Ramos (cell line): ENCODE results near the gene CHST6.
"Not testable (repeated sequence)": the region's sequence is repeated elsewhere in the genome, so short reads cannot be mapped to it uniquely, and the experiment has no call there.

ENCODE experiments used
- in situ Hi-C: fragments of 300-500 bp; cut with MboI; formaldehyde crosslinking; loops from one replicate; pipeline ENCODE4 v1.14.3; 2022; ENCODE audit warnings: low sequenced_read_pairs; ENCODE audit not compliant: unreplicated experiment

CHST6 gene

GRCh38 chr16:75456486-75456885 is 38.8 kb downstream of the CHST6 start:
- in situ Hi-C loops, result not testable (repeated sequence)

DNA sequence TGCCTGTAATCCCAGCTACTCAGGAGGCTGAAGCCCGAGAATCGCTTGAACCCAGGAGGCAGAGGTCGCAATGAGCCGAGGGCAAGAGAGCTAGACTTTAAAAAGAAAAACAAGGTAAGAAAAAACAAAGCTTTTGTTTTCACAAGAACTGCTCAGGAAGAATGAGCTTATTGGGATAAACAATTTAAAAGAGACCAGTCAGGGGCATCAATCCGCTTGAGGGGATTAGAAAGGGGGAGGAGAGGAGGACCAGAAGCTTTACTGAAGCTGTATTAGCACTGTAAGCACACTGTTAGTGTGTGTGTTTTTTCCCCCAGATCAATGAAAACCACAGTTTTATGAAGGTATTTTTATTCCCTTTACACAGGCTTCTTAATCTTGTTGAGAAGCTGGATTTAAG is 39.6 kb downstream of the CHST6 start:
- in situ Hi-C loops, result no loop called here

DNA sequence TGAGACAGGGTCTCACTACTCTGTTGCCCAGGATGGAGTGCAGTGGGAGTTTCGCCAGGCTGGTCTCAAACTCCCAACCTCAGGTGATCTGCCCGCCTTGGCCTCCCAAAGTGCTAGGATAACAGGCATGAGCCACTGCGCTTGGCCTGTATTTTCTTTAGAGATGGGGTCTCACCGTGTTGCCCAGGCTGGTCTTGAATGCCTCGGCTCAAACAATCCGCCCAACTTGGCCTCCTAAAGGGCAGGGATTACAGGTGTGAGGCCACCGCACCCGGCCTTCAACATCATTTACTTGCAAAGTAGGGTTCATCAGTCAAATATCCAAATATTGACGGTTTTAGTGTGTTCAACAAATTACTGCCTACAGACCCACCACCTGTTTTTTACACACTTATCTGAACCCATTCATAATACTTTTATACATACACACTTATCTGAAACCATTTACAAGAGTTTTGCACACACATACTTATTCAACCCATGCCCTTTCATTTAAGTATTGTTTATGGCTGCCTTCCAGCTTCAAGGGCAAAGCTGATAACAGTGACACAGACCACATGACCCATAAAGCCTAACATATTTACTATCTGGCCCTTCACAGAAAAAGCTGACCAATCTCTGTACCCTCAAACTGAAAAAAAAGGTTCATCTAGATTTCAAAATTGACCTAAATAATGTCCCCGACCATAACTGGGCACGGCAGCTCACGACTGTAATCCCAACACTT is 42.6 kb downstream of the CHST6 start:
- in situ Hi-C loops, result no loop called here

DNA sequence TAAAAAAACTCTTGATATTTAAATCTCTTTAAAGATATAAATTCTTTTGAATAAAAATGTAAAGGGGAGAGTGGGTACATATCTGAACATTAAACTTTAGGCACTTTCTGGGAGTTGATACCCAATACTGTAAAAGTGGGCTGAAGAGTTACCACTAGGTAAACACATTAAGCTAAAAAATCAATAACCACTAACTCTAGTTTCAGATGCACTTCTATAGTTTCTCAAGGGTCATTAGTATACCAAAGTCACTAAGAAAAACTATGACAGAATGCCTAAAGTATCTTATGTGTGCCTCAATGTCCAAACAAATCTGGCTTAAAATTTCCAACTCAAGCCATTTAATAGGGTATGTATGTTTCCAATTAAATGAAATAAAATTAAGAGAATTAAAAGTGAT is 48.8 kb downstream of the CHST6 start:
- in situ Hi-C loops, result no loop called here

GRCh38 chr16:75445298-75445697 is 49.9 kb downstream of the CHST6 start:
- in situ Hi-C loops, result no loop called here

- in situ Hi-C loops, result no loop called here
These were observed 51.9 kb downstream of the CHST6 start for GRCh38 chr16:75443298-75443697.

DNA sequence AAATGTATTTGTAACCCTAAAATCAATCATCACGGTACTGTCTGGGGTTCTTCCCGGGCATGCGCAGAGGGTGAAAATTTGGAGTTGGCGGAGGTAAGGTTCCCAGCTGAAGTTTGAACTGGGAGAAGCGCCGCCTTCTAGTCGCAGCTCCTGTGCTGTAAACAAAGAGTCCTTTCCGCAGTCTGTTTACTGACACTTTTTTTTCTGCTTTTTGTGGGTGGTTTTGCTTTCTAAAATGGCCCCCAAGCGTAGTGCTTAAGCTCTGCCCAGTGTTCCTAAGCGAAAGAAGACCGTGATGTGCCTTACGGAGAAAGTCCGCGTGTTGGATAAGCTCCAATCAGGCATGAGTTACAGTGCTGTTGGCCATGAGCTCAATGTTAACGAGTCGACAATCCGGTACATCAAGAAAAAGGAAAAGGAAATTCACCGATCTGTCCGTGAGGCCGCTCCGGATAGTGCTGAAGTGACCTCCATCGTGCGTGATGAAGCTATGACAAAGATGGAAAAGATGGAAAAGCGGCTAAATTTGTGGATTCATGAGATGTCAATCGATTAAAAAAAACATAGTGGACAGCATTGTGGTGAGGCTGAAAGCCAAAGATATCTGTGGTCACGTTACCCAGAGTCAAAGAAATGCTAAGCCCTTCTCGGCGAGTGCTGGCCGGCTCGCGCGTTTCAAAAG is 61.4 kb downstream of the CHST6 start:
- in situ Hi-C loops, result no loop called here

- in situ Hi-C loops, result no loop called here
These were observed 62.2 kb downstream of the CHST6 start, which contains the start of gene CFDP1 for GRCh38 chr16:75432828-75433731. Gene CFDP1 (minus strand): TSS chr16:75433503. CDS start chr16:75433352, 151 bp downstream.

DNA sequence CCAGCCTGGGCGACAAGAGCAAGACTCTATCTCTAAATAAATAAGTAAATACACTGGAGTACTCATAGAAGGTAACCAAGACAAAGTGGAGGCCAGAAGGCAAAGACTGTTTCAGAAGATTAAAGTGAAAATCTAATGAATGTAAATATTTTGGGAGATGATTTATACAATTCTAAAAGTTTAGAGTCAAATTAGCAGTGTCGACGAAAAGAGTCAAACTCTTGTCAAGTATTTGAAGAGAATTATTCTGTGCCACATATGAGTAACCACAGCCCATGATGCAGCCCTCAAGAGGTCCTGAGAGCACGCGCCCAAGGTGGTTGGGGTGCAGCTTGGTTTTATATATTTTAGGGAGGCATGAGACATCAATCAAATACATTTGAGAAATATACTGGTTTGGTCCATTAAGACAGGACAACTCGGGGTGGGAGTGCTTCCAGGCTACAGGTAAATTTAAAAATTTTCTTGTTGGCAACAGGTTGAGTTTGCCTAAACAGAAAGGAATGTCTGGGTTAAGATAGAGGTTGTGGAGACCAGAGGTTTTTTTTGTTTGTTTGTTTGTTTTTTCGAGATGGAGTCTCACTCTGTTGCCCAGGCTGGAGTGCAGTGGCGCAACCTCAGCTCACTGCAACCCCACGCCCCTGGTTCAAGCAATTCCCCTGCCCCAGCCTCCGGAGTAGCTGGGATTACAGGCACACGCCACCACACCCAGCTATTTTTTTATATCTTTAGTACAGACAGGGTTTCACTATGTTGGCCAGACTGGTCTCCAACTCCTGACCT is 65.4 kb downstream of the CHST6 start:
- in situ Hi-C loops, result no loop called here

GRCh38 chr16:75426524-75426923 is 68.7 kb downstream of the CHST6 start:
- in situ Hi-C loops, result not testable (repeated sequence)

GRCh38 chr16:75424105-75424762 is 71.0 kb downstream of the CHST6 start:
- in situ Hi-C loops, result not testable (repeated sequence)

DNA sequence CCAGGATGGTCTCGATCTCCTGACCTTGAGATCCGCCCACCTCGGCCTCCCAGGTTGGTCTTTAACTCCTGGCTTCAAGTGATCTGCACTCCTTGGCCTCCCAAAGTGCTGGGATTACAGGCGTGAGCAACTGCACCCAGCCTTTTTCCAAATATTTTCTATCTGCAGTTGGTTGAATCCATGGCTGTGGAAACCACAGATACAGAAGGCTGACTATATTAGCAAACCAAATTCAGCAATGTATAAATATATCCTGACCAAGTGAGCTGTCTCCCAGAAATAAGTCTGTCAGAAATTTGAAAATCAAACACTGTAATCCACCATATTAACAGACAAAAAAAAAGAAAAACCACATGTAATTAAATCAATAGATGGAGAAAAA is 71.5 kb downstream of the CHST6 start:
- in situ Hi-C loops, result no loop called here
